T-helper 2 cell treated with Interferon-gamma antibody and Interleukin-4, amounts not matched to agents 5 μg/mL and 100 μg/mL, for 36 hours (primary cell): ENCODE data around the gene MYBPC3.
A peak's percentile ranks its signal among the peaks of the same experiment; 100 is the strongest.
"Not testable (repeated sequence)": the region's sequence is repeated elsewhere in the genome, so short reads cannot be mapped to it uniquely, and the experiment has no call there.

ENCODE experiments used
- DNase-seq: peaks from one replicate; pipeline ENCODE4 v3.0.0; 2021; ENCODE audit warnings: low spot score
- H3K27ac Mint-ChIP-seq: one replicate; pipeline ENCODE4 v1.8.0; 2021; ENCODE audit warnings: mild to moderate bottlenecking, mixed read lengths
- H3K27me3 Mint-ChIP-seq: one replicate; pipeline ENCODE4 v1.8.0; 2021; ENCODE audit warnings: low read depth, mixed read lengths
- H3K36me3 Mint-ChIP-seq: one replicate; pipeline ENCODE4 v1.8.0; 2021; ENCODE audit warnings: low read depth, mixed read lengths
- H3K4me1 Mint-ChIP-seq: one replicate; pipeline ENCODE4 v1.8.0; 2021; ENCODE audit warnings: low read depth, mixed read lengths
- H3K4me3 Mint-ChIP-seq: one replicate; pipeline ENCODE4 v1.8.0; 2022; ENCODE audit warnings: mild to moderate bottlenecking, moderate library complexity, mixed read lengths
- H3K9me3 Mint-ChIP-seq: one replicate; pipeline ENCODE4 v1.8.0; 2021; ENCODE audit warnings: mixed read lengths

The MYBPC3 gene

DNA sequence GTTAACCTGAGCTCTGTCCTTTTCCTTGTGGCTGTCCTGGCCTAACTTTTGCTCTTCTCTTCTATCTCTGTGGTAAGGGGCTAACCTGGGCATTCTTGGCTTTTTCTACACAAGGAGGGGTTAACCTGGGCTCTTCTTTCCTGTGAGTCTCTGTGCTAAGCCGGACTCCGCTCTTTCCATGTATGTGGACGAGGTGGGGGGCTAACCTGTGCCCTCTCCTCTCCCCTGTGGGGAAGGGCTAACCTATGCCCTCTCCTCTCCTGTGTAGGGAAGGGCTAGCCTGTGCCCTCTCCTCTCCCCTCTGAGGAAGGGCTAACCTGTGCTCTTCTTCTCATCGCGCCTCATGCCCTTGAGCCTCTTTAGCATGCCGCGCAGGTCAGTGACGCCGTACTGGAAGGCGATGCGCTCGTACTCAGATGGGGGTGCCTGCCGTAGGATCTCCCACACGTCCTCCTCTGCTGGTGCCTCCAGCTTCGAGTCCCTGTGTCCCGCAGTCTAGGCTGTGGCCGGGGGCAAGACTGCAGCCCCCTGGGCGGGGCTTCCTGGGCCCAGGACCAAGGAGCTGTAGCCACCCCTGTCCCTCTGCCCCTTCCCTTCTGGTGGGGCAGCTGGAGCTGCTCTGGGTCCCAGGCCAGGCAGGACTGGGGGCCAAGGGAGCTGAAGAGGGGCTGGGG is 6.5 kb downstream of the MYBPC3 start:
- Mint-ChIP-seq H3K36me3 (no peaks in the 10 kb centered on the region), H3K4me1 (no peaks in the 10 kb centered on the region), H3K27me3 (no peaks in the 10 kb centered on the region), H3K27ac (no peak overlapping the region), H3K9me3 (no peaks in the 10 kb centered on the region), H3K4me3 (no peak overlapping the region)
- no peak for DNase-seq

DNA sequence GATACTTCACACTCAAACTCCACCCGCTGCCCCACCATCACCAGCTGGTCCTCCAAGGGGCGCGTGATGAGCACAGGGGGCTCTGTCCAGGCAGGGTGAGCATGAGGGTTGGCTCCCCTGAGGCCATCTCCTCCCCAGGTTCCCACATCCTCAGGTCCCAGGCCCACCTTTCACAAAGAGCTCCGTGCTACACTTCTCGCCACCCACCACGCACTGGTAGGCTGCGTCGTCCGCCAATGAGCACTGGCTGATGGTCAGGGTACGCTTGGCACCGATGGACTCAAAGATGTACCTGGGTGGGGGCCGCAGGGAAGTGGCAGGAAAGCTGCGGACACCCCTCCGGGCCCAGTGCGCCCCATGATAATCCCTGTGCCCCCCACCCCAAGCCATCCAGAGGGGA is 9.6 kb downstream of the MYBPC3 start:
- H3K27ac Mint-ChIP-seq = no peak overlapping the region
- no peaks in the 10 kb centered on the region for H3K9me3 Mint-ChIP-seq
- no peak overlapping the region for H3K4me3 Mint-ChIP-seq
- DNase-seq = no peak
- no peaks in the 10 kb centered on the region for H3K4me1 Mint-ChIP-seq
- H3K36me3 Mint-ChIP-seq = no peaks in the 10 kb centered on the region
- no peaks in the 10 kb centered on the region for H3K27me3 Mint-ChIP-seq

DNA sequence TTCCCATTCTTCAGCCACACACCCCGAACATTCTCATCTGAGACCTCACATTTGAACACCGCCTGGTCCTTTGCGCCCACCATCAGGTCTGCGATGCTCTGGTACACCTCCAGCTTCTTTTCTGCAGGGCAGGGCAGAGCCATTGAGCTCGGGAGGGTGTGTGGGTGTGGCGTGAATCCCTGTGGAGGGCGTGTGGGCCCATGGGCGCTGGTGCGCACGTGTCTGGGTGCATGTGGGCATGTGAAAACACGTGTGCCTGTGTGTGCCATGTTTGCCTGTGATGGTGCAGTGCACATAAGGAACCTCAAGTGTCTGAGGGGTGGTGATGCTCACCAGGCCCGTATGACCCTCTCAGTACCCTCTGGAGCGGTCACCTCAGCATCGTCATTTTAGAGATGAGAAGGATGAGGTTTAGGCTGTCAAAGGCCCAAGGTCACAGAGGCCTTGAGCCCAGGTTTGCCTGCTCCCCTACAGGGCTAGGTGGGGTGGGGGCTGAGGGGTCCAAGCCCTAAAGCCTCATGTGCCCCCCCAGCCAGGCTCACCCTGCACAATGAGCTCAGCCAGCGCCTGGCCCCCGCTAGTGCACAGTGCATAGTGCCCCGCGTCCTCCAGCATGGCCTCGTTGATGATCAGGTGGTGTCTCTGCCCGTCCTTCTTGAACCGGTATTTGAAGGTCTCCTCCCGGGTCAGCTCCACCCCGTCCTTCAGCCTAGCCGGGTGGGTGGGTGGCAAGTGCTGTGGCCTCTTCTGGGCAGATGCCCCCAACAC is 10.3 kb downstream of the MYBPC3 start:
- DNase-seq = no peak
- no peak overlapping the region for H3K4me3 Mint-ChIP-seq
- H3K36me3 Mint-ChIP-seq = no peaks in the 10 kb centered on the region
- no peaks in the 10 kb centered on the region for H3K9me3 Mint-ChIP-seq
- H3K27me3 Mint-ChIP-seq = no peaks in the 10 kb centered on the region
- no peak overlapping the region for H3K27ac Mint-ChIP-seq
- no peaks in the 10 kb centered on the region for H3K4me1 Mint-ChIP-seq

DNA sequence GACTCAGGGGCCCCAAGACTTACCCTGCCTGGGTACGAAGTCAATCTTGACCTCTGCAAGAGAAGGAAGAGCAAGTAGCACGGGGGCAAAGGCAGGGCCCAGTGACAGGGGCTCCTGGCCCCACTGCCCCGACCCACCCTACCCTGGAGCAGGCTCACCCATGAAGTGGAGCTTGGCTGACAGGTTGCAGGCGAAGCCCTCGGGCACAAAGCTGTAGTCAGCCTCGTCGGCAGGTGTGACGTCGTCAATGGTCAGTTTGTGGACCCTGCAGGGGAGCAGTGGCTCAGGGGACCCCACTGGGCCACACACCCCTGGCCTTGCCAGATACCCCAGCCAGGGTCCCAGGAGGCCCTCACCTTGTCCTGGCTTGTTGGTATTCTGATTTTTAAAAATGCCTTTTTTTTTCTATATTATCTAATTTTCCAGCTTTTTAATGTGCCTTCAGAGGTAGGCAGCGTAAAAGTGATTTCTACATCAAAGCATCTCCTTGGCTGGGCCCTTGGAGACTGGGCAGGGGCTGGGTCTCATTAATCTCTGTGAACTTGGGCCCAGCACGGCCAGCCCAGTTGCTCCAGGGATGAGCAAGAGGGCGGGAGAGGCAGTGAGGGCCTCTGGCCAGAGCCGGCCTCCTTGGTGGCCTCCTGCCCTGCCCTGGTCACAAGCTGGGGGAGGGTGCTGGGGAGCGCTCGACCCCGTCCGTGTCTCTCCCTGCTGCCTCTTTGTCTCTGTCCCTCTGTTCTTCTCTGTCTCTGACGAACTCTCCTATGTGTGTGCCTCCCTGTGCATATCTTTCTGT is 11.3 kb downstream of the MYBPC3 start:
- DNase-seq = no peak
- no peaks in the 10 kb centered on the region for H3K36me3 Mint-ChIP-seq
- peak overlapping the region; percentile 0 for H3K27ac Mint-ChIP-seq
- no peaks in the 10 kb centered on the region for H3K9me3 Mint-ChIP-seq
- no peak overlapping the region for H3K4me3 Mint-ChIP-seq
- no peaks in the 10 kb centered on the region for H3K4me1 Mint-ChIP-seq
- no peaks in the 10 kb centered on the region for H3K27me3 Mint-ChIP-seq

DNA sequence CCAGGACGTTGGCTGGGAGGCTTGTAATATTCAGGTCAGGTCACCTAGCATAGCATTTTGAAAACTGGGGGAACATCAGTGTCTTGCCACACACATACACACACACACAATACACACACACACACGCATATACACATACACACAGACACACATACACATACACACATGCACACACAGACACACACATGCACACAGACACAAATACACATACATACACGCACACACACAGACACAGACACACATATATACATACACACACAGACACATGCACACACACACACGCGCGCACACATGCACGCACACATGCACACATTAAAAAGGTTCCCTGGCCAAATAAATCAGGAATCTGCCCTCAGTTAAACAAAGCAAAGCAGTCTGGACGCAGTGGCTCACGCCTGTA is 12.5 kb downstream of the MYBPC3 start:
- no peak for DNase-seq
- no peaks in the 10 kb centered on the region for H3K9me3 Mint-ChIP-seq
- no peak overlapping the region for H3K4me3 Mint-ChIP-seq
- H3K4me1 Mint-ChIP-seq = no peaks in the 10 kb centered on the region
- no peaks in the 10 kb centered on the region for H3K36me3 Mint-ChIP-seq
- H3K27me3 Mint-ChIP-seq = no peaks in the 10 kb centered on the region
- no peak overlapping the region for H3K27ac Mint-ChIP-seq

DNA sequence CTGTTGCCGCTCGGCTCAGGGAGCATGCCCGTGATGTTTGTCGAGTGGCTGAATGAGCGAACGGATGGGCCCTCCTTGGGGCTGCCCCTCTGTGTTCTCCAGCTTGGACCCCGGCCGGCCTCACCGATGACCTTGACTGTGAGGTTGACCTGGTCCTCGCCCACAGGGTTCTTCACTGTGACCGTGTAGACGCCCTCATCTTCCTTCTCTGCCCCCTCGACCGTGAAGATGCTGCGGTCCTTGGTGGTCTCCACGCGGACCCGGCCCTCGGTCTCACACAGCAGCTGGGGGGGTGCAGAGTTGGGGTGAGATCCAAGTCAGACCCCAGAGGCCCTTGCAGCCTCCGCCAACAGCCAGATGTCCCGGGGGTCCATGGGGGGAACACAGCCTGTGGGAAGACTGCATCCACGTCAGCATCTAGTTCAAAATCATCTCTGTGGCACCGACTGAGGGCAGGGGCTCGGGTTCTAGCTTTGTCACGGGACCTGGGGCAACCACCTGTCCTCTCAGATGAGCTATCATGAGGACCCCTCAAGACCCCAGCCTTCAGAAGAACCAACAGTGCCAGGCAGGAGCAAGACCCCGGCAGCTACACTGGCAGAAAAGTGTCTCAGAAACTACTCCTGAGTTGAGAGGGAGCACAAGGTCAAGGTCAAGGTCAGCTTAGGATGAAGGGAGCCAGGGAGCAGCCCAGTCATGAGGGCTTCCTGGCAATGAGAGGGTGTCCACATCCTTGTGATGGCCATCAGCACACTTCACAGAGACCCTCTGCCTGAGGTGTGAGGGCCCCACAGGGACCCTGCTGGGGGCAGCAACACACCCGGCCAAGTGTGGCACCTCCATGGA is 13.9 kb downstream of the MYBPC3 start:
- Mint-ChIP-seq H3K4me3 (no peak overlapping the region), H3K27ac (no peak overlapping the region), H3K4me1 (no peaks in the 10 kb centered on the region), H3K27me3 (no peaks in the 10 kb centered on the region), H3K9me3 (no peaks in the 10 kb centered on the region), H3K36me3 (no peaks in the 10 kb centered on the region)
- DNase-seq = no peak

DNA sequence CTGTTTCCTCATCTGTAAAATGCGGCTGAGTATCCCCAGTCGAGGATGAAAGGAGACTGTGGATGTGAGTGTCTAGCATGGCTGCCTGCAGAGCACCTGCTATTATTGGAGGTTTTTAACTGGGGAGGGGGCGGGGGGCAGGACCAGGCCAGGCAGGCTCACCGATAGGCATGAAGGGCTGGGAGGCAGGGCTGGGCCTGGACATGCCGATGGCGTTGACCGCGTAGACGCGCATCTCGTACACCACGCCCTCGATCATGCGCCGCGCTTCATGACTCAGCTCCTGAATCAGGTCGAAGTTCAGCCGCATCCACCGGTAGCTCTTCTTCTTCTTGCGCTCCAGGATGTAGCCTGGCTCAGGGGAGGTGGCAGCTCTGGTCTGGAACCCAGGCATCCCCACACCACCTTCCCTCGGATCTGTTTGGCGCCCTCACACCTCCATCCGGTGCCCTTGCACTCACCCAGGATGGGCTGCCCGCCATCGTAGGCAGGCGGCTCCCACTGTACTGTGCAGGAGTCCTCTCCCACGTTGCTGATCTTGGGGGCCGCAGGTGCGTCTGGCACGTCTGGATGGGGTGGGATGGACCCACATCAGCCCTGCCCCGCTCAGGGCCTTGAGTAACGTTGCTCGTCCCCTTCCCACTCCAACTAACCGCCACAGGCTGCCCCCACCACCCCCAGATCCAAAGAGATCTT is 15.1 kb downstream of the MYBPC3 start:
- H3K9me3 Mint-ChIP-seq = no peaks in the 10 kb centered on the region
- H3K4me1 Mint-ChIP-seq = no peaks in the 10 kb centered on the region
- no peak for DNase-seq
- H3K27me3 Mint-ChIP-seq = no peaks in the 10 kb centered on the region
- no peak overlapping the region for H3K4me3 Mint-ChIP-seq
- no peak overlapping the region for H3K27ac Mint-ChIP-seq
- no peaks in the 10 kb centered on the region for H3K36me3 Mint-ChIP-seq

DNA sequence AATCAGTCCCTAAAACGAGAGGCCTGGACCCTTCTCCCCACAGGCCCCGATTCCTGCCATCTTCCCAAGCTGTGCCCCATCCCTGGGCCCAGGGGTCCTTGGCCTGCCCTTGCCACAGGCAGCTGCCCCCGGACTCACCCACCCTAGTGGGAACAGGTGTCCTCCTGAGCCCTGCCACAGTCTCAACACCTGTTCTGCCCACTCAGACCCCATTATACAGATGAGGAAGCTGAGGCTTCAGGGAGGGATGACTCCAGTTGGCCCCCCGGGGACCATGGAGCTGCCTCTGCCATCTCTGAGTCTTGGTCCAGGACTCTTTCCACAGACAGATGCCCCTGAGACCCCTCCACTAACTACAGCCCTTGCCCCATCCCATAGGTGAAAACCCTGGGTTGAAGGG is 15.9 kb downstream of the MYBPC3 start:
- H3K4me3 Mint-ChIP-seq = no peak overlapping the region
- H3K27ac Mint-ChIP-seq = no peak overlapping the region
- no peaks in the 10 kb centered on the region for H3K27me3 Mint-ChIP-seq
- no peaks in the 10 kb centered on the region for H3K4me1 Mint-ChIP-seq
- DNase-seq = no peak
- H3K9me3 Mint-ChIP-seq = no peaks in the 10 kb centered on the region
- no peaks in the 10 kb centered on the region for H3K36me3 Mint-ChIP-seq

DNA sequence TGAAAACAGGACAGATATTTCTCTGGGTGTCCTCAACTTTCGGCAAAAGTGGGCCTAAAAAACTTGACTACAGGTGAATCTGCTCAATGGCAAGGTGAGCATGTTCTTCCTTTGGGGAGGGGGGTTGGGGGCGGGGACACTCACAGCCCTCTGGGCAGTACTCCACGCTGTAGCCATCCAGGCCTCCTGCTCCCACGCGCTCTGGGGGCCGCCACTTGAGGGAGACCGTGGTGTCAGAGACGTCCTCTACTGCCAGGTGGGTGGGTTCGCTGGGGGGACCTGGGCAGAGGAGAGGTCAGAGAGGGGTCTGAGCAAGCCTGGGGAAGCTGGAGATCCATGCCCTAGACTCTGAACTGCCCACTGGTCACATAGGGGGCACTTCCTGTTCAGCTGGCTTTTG is 16.8 kb downstream of the MYBPC3 start:
- H3K4me3 Mint-ChIP-seq = no peak overlapping the region
- H3K9me3 Mint-ChIP-seq = no peaks in the 10 kb centered on the region
- no peaks in the 10 kb centered on the region for H3K4me1 Mint-ChIP-seq
- no peaks in the 10 kb centered on the region for H3K36me3 Mint-ChIP-seq
- no peak overlapping the region for H3K27ac Mint-ChIP-seq
- no peak for DNase-seq
- no peaks in the 10 kb centered on the region for H3K27me3 Mint-ChIP-seq

DNA sequence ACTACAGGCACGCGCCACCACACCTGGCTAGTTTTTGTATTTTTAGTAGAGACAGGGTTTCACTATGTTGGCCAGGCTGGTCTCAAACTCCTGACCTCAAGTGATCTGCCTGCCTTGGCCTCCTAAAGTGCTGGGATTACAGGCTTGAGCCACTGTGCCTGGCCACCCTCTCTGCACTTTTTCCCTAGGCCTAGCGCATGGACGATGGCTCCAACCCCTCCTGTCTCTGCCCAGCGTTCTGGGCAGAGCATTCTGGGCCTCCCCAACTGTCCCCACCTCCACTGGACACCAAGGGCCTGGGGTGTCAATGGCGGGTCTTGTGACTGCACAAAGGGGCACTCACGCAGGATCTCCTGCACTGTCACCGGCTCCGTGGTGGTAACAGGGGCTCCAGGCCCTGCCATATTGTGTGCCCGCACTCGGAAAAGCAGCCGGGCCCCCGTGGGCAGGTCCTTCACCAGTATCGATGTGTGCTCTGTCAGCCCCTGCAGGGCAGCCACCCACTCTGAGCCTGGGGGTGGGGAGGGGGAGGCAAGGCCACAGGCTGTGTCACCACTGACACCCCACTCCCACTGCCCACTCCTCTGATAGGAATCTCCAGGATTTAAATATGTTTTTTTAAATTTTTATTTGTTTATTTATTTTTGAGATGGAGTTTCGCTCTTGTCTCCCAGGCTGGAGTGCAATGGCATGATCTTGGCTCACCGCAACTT is 17.6 kb downstream of the MYBPC3 start:
- H3K27ac Mint-ChIP-seq, H3K36me3 Mint-ChIP-seq, H3K27me3 Mint-ChIP-seq, DNase-seq, H3K4me1 Mint-ChIP-seq, H3K4me3 Mint-ChIP-seq, H3K9me3 Mint-ChIP-seq: not testable (repeated sequence)

DNA sequence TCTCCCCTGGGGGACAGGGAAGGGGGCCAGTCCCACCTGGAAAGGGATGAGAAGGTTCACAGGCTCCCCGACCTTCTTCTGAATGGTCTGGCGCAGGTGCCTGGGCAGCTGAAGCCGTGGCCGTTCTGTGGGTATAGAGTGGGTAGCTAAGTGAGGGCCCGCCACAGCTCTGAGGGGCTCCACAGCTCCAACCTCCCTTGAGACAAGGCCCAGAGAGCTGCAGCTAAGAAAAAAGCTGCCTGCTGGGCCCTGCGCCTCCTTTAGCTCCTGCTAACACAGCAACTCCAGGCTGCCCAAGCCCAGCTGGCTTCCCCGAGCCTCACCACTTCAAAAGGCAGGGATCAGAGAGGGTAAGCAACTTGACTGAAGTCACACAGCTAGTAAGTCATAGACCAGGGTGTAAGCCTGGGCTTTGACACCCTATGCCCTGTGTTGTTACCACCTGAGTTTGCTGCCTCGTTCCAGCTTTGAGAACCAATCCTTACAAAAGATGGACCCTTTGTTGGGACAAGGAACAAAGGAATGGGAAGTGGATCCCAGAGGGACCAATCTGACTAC is 18.5 kb downstream of the MYBPC3 start:
- Mint-ChIP-seq H3K4me3 (no peak overlapping the region), H3K9me3 (no peaks in the 10 kb centered on the region), H3K27ac (no peak overlapping the region), H3K36me3 (peaks cover 4% of the 10 kb centered on the region), H3K27me3 (no peaks in the 10 kb centered on the region), H3K4me1 (no peaks in the 10 kb centered on the region)
- DNase-seq = no peak

DNA sequence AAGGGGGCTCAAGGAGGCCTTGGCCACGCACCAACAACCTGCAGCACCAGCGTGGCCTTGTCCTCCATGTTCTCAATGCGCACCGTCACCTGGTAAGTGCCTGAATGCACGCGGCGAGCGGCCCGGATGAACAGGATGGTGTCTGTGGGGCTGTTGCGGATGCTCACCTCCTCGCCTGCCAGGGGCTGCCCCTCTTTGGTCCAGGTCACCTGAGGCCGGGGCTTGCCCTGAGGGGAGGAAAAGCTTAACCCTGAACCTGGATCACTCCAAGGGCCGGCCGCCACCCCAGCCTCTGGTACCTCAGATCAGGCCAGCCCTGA is 19.0 kb downstream of the MYBPC3 start:
- Mint-ChIP-seq H3K36me3 (peaks cover 9% of the 10 kb centered on the region), H3K27me3 (no peaks in the 10 kb centered on the region), H3K4me3 (no peak overlapping the region), H3K9me3 (no peaks in the 10 kb centered on the region), H3K4me1 (no peaks in the 10 kb centered on the region), H3K27ac (no peak overlapping the region)
- no peak for DNase-seq
